B cell (primary cell): ENCODE data around the gene RPS15A. TPM values are rescaled to one million over a fixed set of nuclear protein-coding genes. Genes with fewer than 3 reads are reported as not detected.

Source experiments
- polyA plus RNA-seq: library from polyadenylated mRNA; depleted of rRNA; stranded (reverse); fragments of >200 nt; gene quantifications from 2 replicates; pipeline ENCODE4 v1.2.3, GENCODE V29; 2012
- total RNA-seq, 2 donors: library from RNA; stranded (reverse); fragments of 120-200 nt in 1 of 2; gene quantifications; 1 replicate in 1 of 2; 2 replicates in 1 of 2; pipeline versions ENCODE4 v1.2.3 to v1.2.4, GENCODE V29; 2013 to 2022

RPS15A gene
- total and polyA plus RNA-seq, 2 donors (not counting 1 experiment from before 2014, with no cell fraction given): 2,321 to 5,957 TPM

Other genes with a start within 250 kb of the RPS15A start
- gene NOMO2, start 228.2 kb downstream of the RPS15A start, total RNA-seq: 41.2 and 44.2 TPM in 2 replicates
- 47.2 and 50.8 TPM in 2 replicates for gene NOMO2, start 228.2 kb downstream of the RPS15A start, polyA plus RNA-seq
- 106 and 109 TPM in 2 replicates for gene ARL6IP1, start 11.2 kb upstream of the RPS15A start, total RNA-seq
- gene ARL6IP1, start 11.2 kb upstream of the RPS15A start, polyA plus RNA-seq: 52.0 and 144 TPM in 2 replicates
- gene SMG1, start 136.1 kb upstream of the RPS15A start, total RNA-seq: 256 and 271 TPM in 2 replicates
- gene SMG1, start 136.1 kb upstream of the RPS15A start, polyA plus RNA-seq: 23.2 and 33.9 TPM in 2 replicates
- gene TMC7, start 193.6 kb upstream of the RPS15A start, total RNA-seq: not detected in 2 replicates
- gene TMC7, start 193.6 kb upstream of the RPS15A start, polyA plus RNA-seq: 0.04 TPM in 1 of 2 replicates, not detected in the other